ENCODE data around the gene ARRB1.
"Not testable (repeated sequence)": the region's sequence is repeated elsewhere in the genome, so short reads cannot be mapped to it uniquely, and the experiment has no call there.

The ARRB1 gene

GRCh38 chr11:75351541-75351790 is at the start of gene ARRB1:
ARRB1 (minus strand) TSS chr11:75351661; CDS start chr11:75351607, 54 bp downstream.
- no peak for DNase-seq

- no peak for DNase-seq
These were observed 48.8 kb upstream of the ARRB1 start for GRCh38 chr11:75400146-75400865.

GRCh38 chr11:75399344-75400145 is 48.1 kb upstream of the ARRB1 start, which contains the start of gene RPS3:
RPS3 (plus strand) TSS chr11:75399518; CDS start chr11:75399548, 30 bp downstream.
- DNase-seq: peak; percentile 53

- DNase-seq: no peak
These were observed 47.4 kb upstream of the ARRB1 start for GRCh38 chr11:75398906-75399305.

GRCh38 chr11:75394085-75394840 is 42.8 kb upstream of the ARRB1 start:
- DNase-seq: no peak

- no peak for DNase-seq
These were observed 38.5 kb upstream of the ARRB1 start for GRCh38 chr11:75389925-75390324.

- no peak for DNase-seq
These were observed 37.8 kb upstream of the ARRB1 start for GRCh38 chr11:75389276-75389605.

GRCh38 chr11:75388386-75389275 is 37.2 kb upstream of the ARRB1 start:
- DNase-seq: no peak

- no peak for DNase-seq
These were observed 36.4 kb upstream of the ARRB1 start for GRCh38 chr11:75387736-75388294.

- no peak for DNase-seq
These were observed 35.6 kb upstream of the ARRB1 start for GRCh38 chr11:75386942-75387630.

GRCh38 chr11:75384438-75385080 is 33.1 kb upstream of the ARRB1 start:
- no peak for DNase-seq

- no peak for DNase-seq
These were observed 31.8 kb upstream of the ARRB1 start for GRCh38 chr11:75383246-75383645.

GRCh38 chr11:75380716-75381420 is 29.4 kb upstream of the ARRB1 start:
- DNase-seq: no peak

GRCh38 chr11:75380245-75380644 is 28.8 kb upstream of the ARRB1 start:
- no peak for DNase-seq

GRCh38 chr11:75378776-75379175 is 27.3 kb upstream of the ARRB1 start:
- not testable (repeated sequence) for DNase-seq

GRCh38 chr11:75376175-75376574 is 24.7 kb upstream of the ARRB1 start:
- no peak for DNase-seq

GRCh38 chr11:75375626-75376025 is 24.2 kb upstream of the ARRB1 start:
- DNase-seq: no peak

- DNase-seq: no peak
These were observed 23.2 kb upstream of the ARRB1 start for GRCh38 chr11:75374646-75375045.

- DNase-seq: no peak
These were observed 21.7 kb upstream of the ARRB1 start for GRCh38 chr11:75373201-75373600.

Measured in NCI-H1436 treated with DMSO at 0.1 percent for 48 hours (cell line).